Endothelial cell of umbilical vein (primary cell): Measurements from ENCODE around the gene COX4I1. TPM values are rescaled to one million over a fixed set of nuclear protein-coding genes. Genes with fewer than 3 reads are reported as not detected.

ENCODE experiments used
- BruUV-seq: library from RNA; stranded (reverse); fragments of 400-500 nt; replicated peaks from 2 replicates; lab custom pipeline; 2021; lab: Mats Ljungman, UMichigan
- CTCF ChIA-PET: fragments of 300-600, 350-600 bp; sonication (Branson Sonifier 250); formaldehyde crosslinking; loops from one replicate; lab custom pipeline; 2021; ENCODE audit warnings: antibody characterized with exemption, inconsistent platforms; lab: Charles Lee
- POLR2A ChIA-PET: fragments of 300-600, 350-600 bp; sonication (Branson Sonifier 250); formaldehyde crosslinking; loops from one replicate; lab custom pipeline; 2021; ENCODE audit warnings: antibody characterized with exemption, inconsistent platforms; lab: Charles Lee
- DNase-seq: peaks from one replicate; pipeline ENCODE4 v3.0.0-alpha.2; 2011; ENCODE audit warnings: low read depth, low spot score
- FAIRE-seq: peaks from 2 replicates; lab custom pipeline; 2011; peaks lifted over from hg19 to GRCh38; lab: Jason Lieb, UNC
- H2AFZ ChIP-seq: 2 replicates; pipeline ENCODE4 v1.6.0; 2012; ENCODE audit warnings: low read depth, low read length, control low read depth, inconsistent platforms
- H3K27ac ChIP-seq: 2 replicates; pipeline ENCODE4 v1.5.1; 2011; ENCODE audit warnings: low read depth, mild to moderate bottlenecking, control low read depth, low read length, moderate library complexity; ENCODE audit not compliant: insufficient read depth
- H3K27me3 ChIP-seq, 2 experiments: 2 replicates each; pipeline versions ENCODE4 v1.6.0 to v1.6.1; 2011; ENCODE audit warnings: low read length in 2 of 2, mixed read lengths in 1 of 2; ENCODE audit not compliant: control insufficient read depth in 2 of 2, insufficient read depth in 2 of 2
- H3K36me3 ChIP-seq, 2 experiments: 2 replicates in 1 of 2; 3 replicates in 1 of 2; pipeline ENCODE4 v1.5.1; 2011; ENCODE audit warnings: low read length in 2 of 2, mild to moderate bottlenecking in 1 of 2, moderate library complexity in 1 of 2; ENCODE audit not compliant: control insufficient read depth in 2 of 2, insufficient read depth in 2 of 2; ENCODE audit errors: extremely low read depth in 1 of 2
- H3K4me1 ChIP-seq: 3 replicates; pipeline ENCODE4 v1.5.1; 2011; ENCODE audit warnings: mild to moderate bottlenecking, low read length; ENCODE audit not compliant: control insufficient read depth, insufficient read depth; ENCODE audit errors: extremely low read depth
- H3K4me2 ChIP-seq: 2 replicates; pipeline ENCODE4 v1.6.1; 2011; ENCODE audit warnings: low read length, control low read depth, mixed read lengths; ENCODE audit not compliant: insufficient read depth
- H3K4me3 ChIP-seq, 3 experiments: fragments of 200-600 bp in 1 of 3; sonication (generic), shearing (Covaris generic) in 1 of 3; replicated peaks in 1 of 3; 2 replicates each; pipeline ENCODE4 v1.5.1; 2011 to 2016; ENCODE audit warnings: control low read depth in 3 of 3, low read length in 3 of 3, mild to moderate bottlenecking in 2 of 3, inconsistent platforms in 1 of 3, low read depth in 1 of 3, moderate library complexity in 1 of 3; ENCODE audit not compliant: insufficient read depth in 1 of 3
- H3K79me2 ChIP-seq: 2 replicates; pipeline ENCODE4 v1.6.0; 2012; ENCODE audit warnings: low read length, inconsistent platforms; ENCODE audit not compliant: control insufficient read depth, insufficient read depth
- H3K9ac ChIP-seq: replicated peaks from 2 replicates; pipeline ENCODE3; 2011; ENCODE audit warnings: low read length, control low read depth; ENCODE audit not compliant: insufficient read depth; ENCODE audit errors: extremely low read depth
- H3K9me1 ChIP-seq: replicated peaks from 3 replicates; pipeline ENCODE4 v1.6.0; 2011; ENCODE audit warnings: mild to moderate bottlenecking, low read length; ENCODE audit not compliant: control insufficient read depth, insufficient read depth; ENCODE audit errors: extremely low read depth
- H3K9me3 ChIP-seq: replicated peaks from 2 replicates; pipeline ENCODE4 v1.5.1; 2012; ENCODE audit warnings: low read length, inconsistent platforms; ENCODE audit not compliant: control insufficient read depth, insufficient read depth
- H4K20me1 ChIP-seq: replicated peaks from 2 replicates; pipeline ENCODE3; 2011; ENCODE audit warnings: mild to moderate bottlenecking, low read length; ENCODE audit not compliant: control insufficient read depth, insufficient read depth; ENCODE audit errors: extremely low read depth
- CTCF ChIP-seq, 2 donors: IDR thresholded peaks; 1 replicate in 1 of 2; 2 replicates in 1 of 2; pipeline ENCODE4 v1.5.1; 2011; ENCODE audit warnings: low read length in 2 of 2, mild to moderate bottlenecking in 2 of 2, moderate library complexity in 2 of 2, control low read depth in 1 of 2, inconsistent platforms in 1 of 2, low read depth in 1 of 2; ENCODE audit not compliant: insufficient read depth in 1 of 2; ENCODE audit errors: extremely low read depth in 1 of 2
- EZH2 ChIP-seq: IDR thresholded peaks from 2 replicates; pipeline ENCODE4 v1.6.1; 2012; ENCODE audit warnings: borderline replicate concordance, low read depth, mild to moderate bottlenecking, moderate library complexity, low read length, inconsistent platforms; ENCODE audit not compliant: severe bottlenecking
- MAX ChIP-seq: IDR thresholded peaks from 2 replicates; pipeline ENCODE4 v1.6.1; 2011; ENCODE audit not compliant: insufficient read depth, insufficient read length
- POLR2A ChIP-seq: IDR thresholded peaks from 2 replicates; pipeline ENCODE4 v1.6.1; 2012; ENCODE audit warnings: low read depth, mild to moderate bottlenecking, control low read depth, low read length
- dilution Hi-C: fragments of 300-500 bp; cut with MboI; formaldehyde crosslinking; loops from one replicate; pipeline ENCODE4 v1.15.0; 2019; ENCODE audit warnings: low sequenced_read_pairs; ENCODE audit not compliant: extremely low pct_ligation_motif_present
- intact Hi-C: fragments of 100-400 bp; cut with micrococcal nuclease; formaldehyde crosslinking; loops from one replicate; pipeline ENCODE4 v1.10.0; 2022
- polyA plus RNA-seq, 4 experiments: library from polyadenylated mRNA; depleted of rRNA in 3 of 4; stranded (reverse) in 3 of 4; unstranded in 1 of 4; fragments of >200 nt; gene quantifications; 2 replicates each; pipeline versions ENCODE4 v1.2.1 to v1.2.3, GENCODE V29; 2011 to 2012; ENCODE audit warnings: missing spikeins in 1 of 4
- total RNA-seq: library from RNA; stranded (reverse); gene quantifications from 2 replicates; pipeline ENCODE4 v1.2.3, GENCODE V29; 2021

Gene COX4I1
- total and polyA plus RNA-seq, 2 donors (not counting 3 experiments of a cell fraction or from before 2014, with no cell fraction given), result 560 to 953 TPM

DNA sequence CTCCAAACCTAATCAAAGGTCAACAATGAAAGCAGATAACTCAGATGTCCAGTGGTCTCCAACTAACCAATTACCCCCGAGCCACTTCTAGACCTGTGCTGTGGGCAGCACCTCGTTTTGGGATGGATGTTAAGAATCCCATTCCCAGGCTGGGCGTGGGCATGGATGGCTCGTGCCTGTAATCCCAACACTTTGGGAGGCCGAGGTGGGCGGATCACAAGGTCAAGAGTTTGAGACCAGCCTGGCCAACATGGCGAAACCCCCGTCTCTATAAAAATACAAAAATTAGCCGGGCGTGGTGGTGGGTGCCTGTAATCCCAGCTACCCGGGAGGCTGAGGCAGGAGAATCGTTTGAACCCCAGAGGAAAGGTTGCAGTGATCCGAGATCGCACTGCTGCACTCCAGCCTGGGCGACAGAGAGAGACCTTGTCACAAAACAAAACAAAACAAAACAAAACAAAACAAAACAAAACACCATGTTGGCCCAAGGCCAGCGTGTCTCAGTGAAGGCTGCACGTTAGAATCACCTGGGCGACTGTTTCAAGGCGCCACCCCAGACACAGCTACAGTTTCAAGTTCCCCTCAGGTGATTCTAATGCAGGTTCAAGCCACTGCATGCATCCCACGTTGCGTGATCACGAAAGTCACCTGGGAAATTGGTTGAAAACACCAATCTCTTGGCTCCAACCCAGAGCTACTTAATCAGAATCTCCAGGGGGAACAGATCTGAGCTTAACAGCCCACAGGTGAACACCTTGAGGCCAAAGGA, 21.3 kb downstream of the COX4I1 start:
- Histone ChIP-seq H3K27me3 (peaks cover 0 to 2% of the 10 kb centered on the region in 2 experiments), H3K9me3 (no peaks in the 10 kb centered on the region), H4K20me1 (no peaks in the 10 kb centered on the region), H3K27ac (no peak overlapping the region), H3K36me3 (no peaks in the 10 kb centered on the region), H3K9ac (no peak overlapping the region), H3K4me2 (no peak overlapping the region), H3K4me1 (no peaks in the 10 kb centered on the region), H3K4me3 (no peak overlapping the region), H2AFZ (no peak overlapping the region), H3K79me2 (no peaks in the 10 kb centered on the region), H3K9me1 (no peaks in the 10 kb centered on the region)
- dilution Hi-C loops (no loop called here), intact Hi-C loops (loop anchor here (1.0 to 5.0 kb wide), 4 partner anchors 58 to 697 kb away; partner anchors contain the start of gene IRF8)
- no peak for FAIRE-seq
- TF ChIP-seq EZH2, result peak; percentile 29
- no peak for TF ChIP-seq POLR2A
- ChIA-PET POLR2A (no interaction called here), CTCF (interaction anchor here (0.8 to 8.2 kb wide), 34 partner anchors 8 to 698 kb away, joined by 3 to 564 read pairs (median 6); partner anchors contain the start of gene IRF8)
- DNase-seq, result no peak
- no TSS peak for BruUV-seq

DNA sequence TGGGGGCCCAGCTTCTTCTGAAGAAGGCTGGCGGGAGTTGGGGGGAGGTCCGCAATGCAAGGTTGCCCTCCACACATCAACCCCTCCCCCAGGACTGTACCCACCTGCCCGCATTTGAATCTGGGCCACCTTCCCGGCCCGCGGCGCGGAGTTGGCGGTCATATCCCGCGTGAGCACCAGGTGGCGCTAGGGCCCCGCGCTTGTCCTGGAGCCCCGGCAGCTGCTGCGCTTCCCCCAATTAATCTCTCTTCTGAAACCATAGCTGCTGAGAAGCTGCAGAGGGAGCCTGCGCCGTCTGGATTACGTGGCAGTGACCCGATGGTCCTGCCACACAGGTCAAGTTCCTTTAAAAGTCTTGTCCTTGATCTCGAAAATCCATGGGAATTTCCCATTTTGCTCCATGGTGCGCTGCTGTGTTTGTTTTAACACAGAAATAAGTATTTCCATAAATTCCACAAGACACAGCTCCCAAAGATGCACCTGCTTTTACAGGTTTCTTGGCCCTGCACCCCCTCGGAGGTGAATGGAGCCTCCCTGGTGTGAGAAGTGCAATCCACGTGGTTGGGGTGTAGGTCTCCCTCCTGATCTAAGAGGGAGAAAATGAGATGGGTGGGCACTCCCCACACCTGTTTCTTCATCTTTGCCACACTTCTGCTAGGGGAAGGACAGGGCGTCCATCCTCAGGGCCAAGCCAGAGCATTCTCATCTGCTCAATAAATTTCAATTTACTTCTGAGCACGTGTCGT, 22.1 kb downstream of the COX4I1 start:
- no peaks in the 10 kb centered on the region for H3K9me1 ChIP-seq
- no peaks in the 10 kb centered on the region for H3K9me3 ChIP-seq
- H3K27ac ChIP-seq, result no peak overlapping the region
- no peak overlapping the region for H3K9ac ChIP-seq
- TF ChIP-seq CTCF (IDR thresholded peaks at IDR 0.05; ENCODE audit: extremely low read depth in 1 of 2, insufficient read depth in 1 of 2, low read depth in 1 of 2, low read length in 2 of 2) (peak; percentile 90 to 95), MAX (no peak)
- no peaks in the 10 kb centered on the region for H3K4me1 ChIP-seq
- BruUV-seq, result no TSS peak
- no peak overlapping the region for H3K4me3 ChIP-seq
- dilution Hi-C loops (no loop called here), intact Hi-C loops (loop anchor here (1.0 to 5.0 kb wide), 4 partner anchors 57 to 696 kb away; partner anchors contain the start of gene IRF8)
- peaks cover 0 to 2% of the 10 kb centered on the region in 2 experiments for H3K27me3 ChIP-seq
- POLR2A ChIA-PET, result no interaction called here
- H4K20me1 ChIP-seq, result no peaks in the 10 kb centered on the region
- H3K4me2 ChIP-seq, result no peak overlapping the region
- H3K79me2 ChIP-seq, result no peaks in the 10 kb centered on the region
- H2AFZ ChIP-seq, result no peak overlapping the region
- no peaks in the 10 kb centered on the region for H3K36me3 ChIP-seq
- DNase-seq (peak; percentile 67), FAIRE-seq (peak; percentile 68)
- CTCF ChIA-PET, result interaction anchor here (0.6 to 8.2 kb wide), 51 partner anchors 8 to 698 kb away, joined by 3 to 564 read pairs (median 5); partner anchors contain the start of gene IRF8
